Testis (tissue), 3 donors: ENCODE data around the gene AMOTL2. TPM values are rescaled to one million over a fixed set of nuclear protein-coding genes. Genes with fewer than 3 reads are reported as not detected.

Experiments
- DNase-seq: peaks from one replicate; pipeline ENCODE4 v3.0.0-alpha.2; 2019
- H3K27ac ChIP-seq, 2 donors: fragments of 200-600 bp; sonication (generic); one replicate each; pipeline ENCODE4 v1.5.1; 2019
- H3K27me3 ChIP-seq: fragments of 200-600 bp; sonication (generic); one replicate; pipeline ENCODE4 v1.5.1; 2019
- H3K36me3 ChIP-seq: fragments of 200-600 bp; sonication (generic); one replicate; pipeline ENCODE4 v1.5.1; 2017; ENCODE audit warnings: low read depth; ENCODE audit errors: missing control alignments
- H3K4me1 ChIP-seq: fragments of 200-600 bp; sonication (generic); one replicate; pipeline ENCODE4 v1.5.1; 2019
- H3K4me3 ChIP-seq, 2 donors: fragments of 200-600 bp; sonication (generic); one replicate each; pipeline ENCODE4 v1.5.1; 2017 to 2019
- H3K9me3 ChIP-seq: fragments of 200-600 bp; sonication (generic); one replicate; pipeline ENCODE4 v1.5.1; 2017
- POLR2A ChIP-seq: fragments of 450-650 bp; IDR thresholded peaks from one replicate; pipeline ENCODE4 v1.6.1; 2017; ENCODE audit warnings: antibody characterized with exemption, mild to moderate bottlenecking, moderate library complexity
- WGBS, 2 donors: methylation state at CpG; one replicate each; pipeline ENCODE4 v1.1.5; 2018; 5-methylcytosine and 5-hydroxymethylcytosine counted together
- intact Hi-C: fragments of 100-400 bp; cut with DNase I; formaldehyde crosslinking; loops from one replicate; pipeline ENCODE4 v1.15.1; 2023; ENCODE audit warnings: low total_unique reads
- polyA plus RNA-seq: library from polyadenylated mRNA; stranded (reverse); fragments of 350-450 nt; fragmentation: Illumina TruSeq; extraction: RNeasy Lipid Tissue Mini Kit (QIAGEN cat#74804); gene quantifications from one replicate; pipeline ENCODE4 v1.2.3, GENCODE V29; 2014; ENCODE audit warnings: low read depth, low replicate concordance; ENCODE audit not compliant: insufficient read depth
- total RNA-seq, 2 donors: library from RNA; depleted of rRNA; stranded (reverse); fragments of >200 nt; gene quantifications; one replicate each; pipeline ENCODE4 v1.2.3, GENCODE V29; 2016
- TF ChIP-seq, protein P1 (sequence below), 3 experiments: fragments of 450-650 bp in 2 of 3; fragments of 200-600 bp in 1 of 3; sonication (generic) in 1 of 3; IDR thresholded peaks; one replicate each; pipeline ENCODE4 v1.5.1; 2016 to 2019; ENCODE audit warnings: antibody characterized with exemption in 3 of 3, mild to moderate bottlenecking in 2 of 3, moderate library complexity in 1 of 3

Gene AMOTL2
- total and polyA plus RNA-seq, 3 donors from 2014 or later = 19.6 to 61.0 (median 35.8) TPM

DNA sequence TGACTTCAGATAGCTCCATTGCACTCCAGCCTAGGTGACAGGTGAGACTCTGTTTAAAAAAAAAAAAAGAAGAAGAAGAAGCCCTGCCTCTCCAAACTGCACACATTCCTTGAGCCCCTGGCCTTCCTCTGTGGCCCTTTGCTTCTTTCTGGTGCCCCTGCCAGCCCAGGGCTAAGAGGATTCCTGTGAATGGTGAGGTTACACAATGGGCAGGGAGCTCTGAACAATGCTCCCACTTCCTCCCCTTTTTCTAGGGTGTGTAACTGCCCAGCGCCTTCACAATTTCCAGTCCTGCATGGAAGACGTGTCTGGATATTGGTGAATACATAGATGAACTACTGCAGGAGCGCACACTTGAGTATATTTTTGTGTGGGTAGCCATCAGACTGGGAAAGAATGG, 3.6 kb upstream of the AMOTL2 start:
- no peaks in the 10 kb centered on the region for H3K9me3 ChIP-seq
- no peaks in the 10 kb centered on the region for H3K27me3 ChIP-seq
- WGBS, 2 donors = 89 to 95% methylated on average over 3 of the region's 3 CpGs
- TF ChIP-seq POLR2A = no peak
- TF ChIP-seq, protein P1, sequence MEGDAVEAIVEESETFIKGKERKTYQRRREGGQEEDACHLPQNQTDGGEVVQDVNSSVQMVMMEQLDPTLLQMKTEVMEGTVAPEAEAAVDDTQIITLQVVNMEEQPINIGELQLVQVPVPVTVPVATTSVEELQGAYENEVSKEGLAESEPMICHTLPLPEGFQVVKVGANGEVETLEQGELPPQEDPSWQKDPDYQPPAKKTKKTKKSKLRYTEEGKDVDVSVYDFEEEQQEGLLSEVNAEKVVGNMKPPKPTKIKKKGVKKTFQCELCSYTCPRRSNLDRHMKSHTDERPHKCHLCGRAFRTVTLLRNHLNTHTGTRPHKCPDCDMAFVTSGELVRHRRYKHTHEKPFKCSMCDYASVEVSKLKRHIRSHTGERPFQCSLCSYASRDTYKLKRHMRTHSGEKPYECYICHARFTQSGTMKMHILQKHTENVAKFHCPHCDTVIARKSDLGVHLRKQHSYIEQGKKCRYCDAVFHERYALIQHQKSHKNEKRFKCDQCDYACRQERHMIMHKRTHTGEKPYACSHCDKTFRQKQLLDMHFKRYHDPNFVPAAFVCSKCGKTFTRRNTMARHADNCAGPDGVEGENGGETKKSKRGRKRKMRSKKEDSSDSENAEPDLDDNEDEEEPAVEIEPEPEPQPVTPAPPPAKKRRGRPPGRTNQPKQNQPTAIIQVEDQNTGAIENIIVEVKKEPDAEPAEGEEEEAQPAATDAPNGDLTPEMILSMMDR (IDR thresholded peaks at IDR 0.05) = no peak
- no peak overlapping the region for H3K4me3 ChIP-seq
- no peak for DNase-seq
- peaks cover 9% of the 10 kb centered on the region for H3K4me1 ChIP-seq
- H3K36me3 ChIP-seq = no peaks in the 10 kb centered on the region
- intact Hi-C loops = no loop called here
- H3K27ac ChIP-seq = no peak overlapping the region

DNA sequence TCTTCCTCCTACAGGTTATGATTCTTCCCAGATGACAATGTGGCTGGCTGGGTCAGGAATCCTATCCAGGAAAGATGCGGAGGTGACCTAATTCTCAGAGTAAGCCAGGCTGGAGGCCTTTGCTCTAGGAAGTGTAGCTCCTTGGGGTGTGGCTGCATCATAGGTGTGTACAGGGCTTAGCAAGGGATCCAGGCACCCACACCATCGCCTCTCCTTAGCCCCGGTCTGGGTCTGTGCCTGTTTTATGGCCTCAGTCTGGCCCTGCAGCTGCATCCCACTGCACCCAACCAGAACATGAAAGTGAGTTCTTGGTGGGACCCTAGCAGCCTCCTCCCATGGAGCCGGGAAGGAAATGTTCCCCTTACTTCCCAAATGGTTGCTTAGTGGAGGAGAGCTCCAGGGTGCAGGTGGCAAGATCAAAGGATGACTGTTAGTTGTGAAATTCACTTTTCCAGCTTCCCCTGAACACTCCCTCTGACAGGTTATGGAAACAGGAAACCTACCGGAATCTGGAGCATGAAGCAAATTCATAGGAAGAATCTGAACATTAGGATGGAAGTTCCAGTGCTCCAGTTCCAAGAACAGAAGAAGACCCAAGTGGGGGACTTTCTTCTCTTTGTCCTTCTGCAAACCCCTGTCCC, 2.7 kb upstream of the AMOTL2 start:
- no peaks in the 10 kb centered on the region for H3K9me3 ChIP-seq
- H3K36me3 ChIP-seq = no peaks in the 10 kb centered on the region
- 90 to 96% methylated on average over 5 of the region's 5 CpGs for WGBS, 2 donors
- no peaks in the 10 kb centered on the region for H3K27me3 ChIP-seq
- DNase-seq = peak; percentile 8
- H3K4me3 ChIP-seq = no peak overlapping the region
- peaks cover 14% of the 10 kb centered on the region for H3K4me1 ChIP-seq
- H3K27ac ChIP-seq = no peak overlapping the region
- TF ChIP-seq POLR2A = no peak
- TF ChIP-seq, protein P1 (IDR thresholded peaks at IDR 0.05) = no peak
- intact Hi-C loops = no loop called here

DNA sequence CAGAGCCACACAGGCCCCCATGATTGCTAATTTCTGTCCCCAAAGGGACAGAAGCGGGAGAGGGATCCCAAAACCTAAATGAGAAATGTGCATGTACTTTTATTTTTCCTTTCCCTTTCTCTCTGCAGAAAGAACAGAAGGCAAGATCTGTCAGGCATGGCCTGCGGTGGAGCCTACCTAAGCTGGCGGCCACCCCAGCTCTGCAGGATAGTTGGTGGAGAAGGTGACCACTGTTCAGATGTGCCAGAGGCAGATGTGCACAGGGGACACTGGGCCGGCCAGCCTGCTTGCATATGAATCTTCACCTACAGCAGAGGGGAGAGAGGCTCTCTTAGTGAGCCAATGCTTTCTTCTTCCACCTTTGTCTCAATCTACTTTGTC, 2.1 kb upstream of the AMOTL2 start:
- TF ChIP-seq, protein P1 (IDR thresholded peaks at IDR 0.05) = no peak
- TF ChIP-seq POLR2A = no peak
- Histone ChIP-seq H3K27ac (no peak overlapping the region), H3K36me3 (no peaks in the 10 kb centered on the region), H3K4me3 (no peak overlapping the region), H3K27me3 (no peaks in the 10 kb centered on the region), H3K4me1 (peaks cover 14% of the 10 kb centered on the region), H3K9me3 (no peaks in the 10 kb centered on the region)
- peak; percentile 8 for DNase-seq
- intact Hi-C loops = no loop called here
- WGBS, 2 donors = 95 to 96% methylated on average over 4 of the region's 4 CpGs

DNA sequence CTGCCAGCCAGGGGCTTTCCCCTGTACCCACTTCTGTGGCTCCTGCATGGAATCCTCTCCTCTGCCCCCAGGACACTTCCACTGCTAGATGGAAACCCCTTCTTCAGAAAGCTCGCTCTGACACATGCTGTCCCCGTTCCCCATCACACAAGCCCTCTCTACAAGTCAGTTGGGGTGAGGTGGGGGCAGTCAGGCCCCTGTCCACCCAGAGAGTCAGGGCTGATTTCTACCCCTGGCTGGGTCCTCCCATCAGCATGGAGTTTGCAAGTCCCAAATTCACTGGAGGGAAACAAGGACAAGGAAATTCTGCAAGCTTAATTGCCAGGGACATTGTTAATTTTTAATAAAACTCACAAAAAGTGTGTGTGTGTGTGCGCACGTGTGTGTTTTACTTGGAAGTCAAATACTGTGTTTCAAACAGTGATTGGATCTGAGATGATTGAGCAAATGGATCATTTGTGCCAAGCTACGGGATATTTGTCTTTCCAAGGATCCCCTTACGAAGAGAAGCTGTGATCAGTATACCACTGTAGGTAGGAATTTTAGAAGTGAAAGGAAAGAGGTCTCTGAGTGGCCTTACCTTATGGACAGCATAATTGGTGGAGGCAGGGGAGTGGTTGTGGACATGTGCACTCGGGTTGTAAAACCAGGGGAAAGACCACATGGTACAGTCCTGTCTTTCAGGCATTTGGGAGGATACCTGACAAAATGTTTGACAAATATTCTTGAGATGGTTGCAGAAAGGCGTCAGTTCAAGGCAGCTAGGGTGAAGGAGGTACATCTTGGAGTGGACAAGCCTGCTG, 1.5 kb upstream of the AMOTL2 start:
- peak; percentile 9 for DNase-seq
- Histone ChIP-seq H3K27me3 (no peaks in the 10 kb centered on the region), H3K4me1 (peaks cover 18% of the 10 kb centered on the region), H3K4me3 (no peak overlapping the region), H3K36me3 (no peaks in the 10 kb centered on the region), H3K9me3 (no peaks in the 10 kb centered on the region), H3K27ac (no peak overlapping the region)
- 76 to 92% methylated on average over 8 of the region's 8 CpGs for WGBS, 2 donors
- TF ChIP-seq, protein P1 (IDR thresholded peaks at IDR 0.05) = no peak
- TF ChIP-seq POLR2A = no peak
- intact Hi-C loops = no loop called here
